ENCODE measurements around the gene PPRC1.

DNA sequence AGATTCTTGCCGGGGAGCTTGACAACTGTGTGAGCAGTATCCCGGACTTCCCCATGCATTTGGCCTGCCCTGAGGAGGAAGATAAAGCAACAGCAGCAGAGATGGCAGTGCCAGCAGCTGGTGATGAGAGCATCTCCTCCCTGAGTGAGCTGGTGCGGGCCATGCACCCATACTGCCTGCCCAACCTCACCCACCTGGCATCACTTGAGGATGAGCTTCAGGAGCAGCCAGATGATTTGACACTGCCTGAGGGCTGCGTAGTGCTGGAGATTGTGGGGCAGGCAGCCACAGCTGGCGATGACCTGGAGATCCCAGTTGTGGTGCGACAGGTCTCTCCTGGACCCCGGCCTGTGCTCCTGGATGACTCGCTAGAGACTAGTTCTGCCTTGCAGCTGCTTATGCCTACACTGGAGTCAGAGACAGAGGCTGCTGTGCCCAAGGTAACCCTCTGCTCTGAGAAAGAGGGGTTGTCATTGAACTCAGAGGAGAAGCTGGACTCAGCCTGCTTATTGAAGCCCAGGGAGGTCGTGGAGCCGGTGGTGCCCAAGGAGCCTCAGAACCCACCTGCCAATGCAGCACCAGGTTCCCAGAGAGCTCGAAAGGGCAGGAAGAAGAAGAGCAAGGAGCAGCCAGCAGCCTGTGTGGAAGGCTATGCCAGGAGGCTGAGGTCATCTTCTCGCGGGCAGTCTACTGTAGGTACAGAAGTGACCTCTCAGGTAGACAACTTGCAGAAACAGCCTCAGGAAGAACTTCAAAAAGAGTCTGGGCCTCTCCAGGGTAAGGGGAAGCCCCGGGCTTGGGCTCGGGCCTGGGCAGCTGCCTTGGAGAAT, 6.7 kb downstream of the PPRC1 start:
- TF ChIP-seq CTCF (IDR thresholded peaks at IDR 0.05; ENCODE audit: insufficient read depth, low read length, poor library complexity, severe bottlenecking): no peak
- no peak for TF ChIP-seq EZH2phosphoT487 (conservative IDR thresholded peaks at IDR 0.05; ENCODE audit: low read length)
